Measurements from ENCODE around the gene MT1A.

Gene MT1A

DNA sequence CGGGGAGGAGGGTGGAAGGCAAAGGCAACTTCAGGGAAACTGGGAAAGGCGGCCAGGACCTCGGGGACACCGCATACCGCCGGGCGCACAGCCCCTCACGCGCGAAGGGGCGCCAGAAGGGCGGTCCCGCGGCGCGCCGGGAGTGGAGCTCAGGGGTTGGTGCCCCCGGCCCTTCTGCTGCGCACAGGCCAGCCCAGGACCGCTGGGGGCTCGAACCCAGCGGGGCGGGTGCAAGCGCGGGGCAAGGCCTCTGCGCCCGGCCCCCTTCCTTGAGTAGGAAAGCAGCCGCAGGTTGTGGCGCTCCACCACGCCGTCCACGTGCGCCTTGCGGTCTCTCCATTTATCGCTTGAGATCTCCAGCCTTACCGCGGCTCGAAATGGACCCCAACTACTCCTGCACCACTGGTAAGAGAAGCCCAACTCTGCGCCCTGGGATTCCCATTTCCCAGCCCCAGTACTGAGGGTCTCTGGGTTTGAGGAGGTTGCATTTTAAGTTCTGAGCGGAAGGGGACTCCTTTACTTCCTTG, 3.0 kb upstream of the MT1A start:
- no peaks in the 10 kb centered on the region for H4K20me1 ChIP-seq (ENCODE audit: control insufficient read depth, insufficient read depth, low read depth, low read length)
- no peaks in the 10 kb centered on the region for H3F3A ChIP-seq (ENCODE audit: control insufficient read depth, insufficient read depth)
- H3K9me3 ChIP-seq (ENCODE audit: control insufficient read depth, insufficient read depth, low read length) = no peaks in the 10 kb centered on the region
- no peak overlapping the region for H3K4me2 ChIP-seq (ENCODE audit: low read length)
- no peak overlapping the region for H3K27ac ChIP-seq (ENCODE audit: low read depth, low read length)
- H3K27me3 ChIP-seq (ENCODE audit: control insufficient read depth, low read length) = peaks cover 64% of the 10 kb centered on the region
- no peaks in the 10 kb centered on the region for H3K36me3 ChIP-seq (ENCODE audit: control insufficient read depth, low read length)
- H3K79me2 ChIP-seq (ENCODE audit: control insufficient read depth, low read length) = no peaks in the 10 kb centered on the region
- H3K4me3 ChIP-seq (ENCODE audit: low read length) = no peak overlapping the region
- TF ChIP-seq, protein P1, sequence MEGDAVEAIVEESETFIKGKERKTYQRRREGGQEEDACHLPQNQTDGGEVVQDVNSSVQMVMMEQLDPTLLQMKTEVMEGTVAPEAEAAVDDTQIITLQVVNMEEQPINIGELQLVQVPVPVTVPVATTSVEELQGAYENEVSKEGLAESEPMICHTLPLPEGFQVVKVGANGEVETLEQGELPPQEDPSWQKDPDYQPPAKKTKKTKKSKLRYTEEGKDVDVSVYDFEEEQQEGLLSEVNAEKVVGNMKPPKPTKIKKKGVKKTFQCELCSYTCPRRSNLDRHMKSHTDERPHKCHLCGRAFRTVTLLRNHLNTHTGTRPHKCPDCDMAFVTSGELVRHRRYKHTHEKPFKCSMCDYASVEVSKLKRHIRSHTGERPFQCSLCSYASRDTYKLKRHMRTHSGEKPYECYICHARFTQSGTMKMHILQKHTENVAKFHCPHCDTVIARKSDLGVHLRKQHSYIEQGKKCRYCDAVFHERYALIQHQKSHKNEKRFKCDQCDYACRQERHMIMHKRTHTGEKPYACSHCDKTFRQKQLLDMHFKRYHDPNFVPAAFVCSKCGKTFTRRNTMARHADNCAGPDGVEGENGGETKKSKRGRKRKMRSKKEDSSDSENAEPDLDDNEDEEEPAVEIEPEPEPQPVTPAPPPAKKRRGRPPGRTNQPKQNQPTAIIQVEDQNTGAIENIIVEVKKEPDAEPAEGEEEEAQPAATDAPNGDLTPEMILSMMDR (IDR thresholded peaks at IDR 0.05; ENCODE audit: low read depth, low read length, poor library complexity, severe bottlenecking) = no peak
- TF ChIP-seq EZH2phosphoT487 (IDR thresholded peaks at IDR 0.05; ENCODE audit: borderline replicate concordance, low read length) = no peak
- H3K9me2 ChIP-seq (replicated peaks; ENCODE audit: control insufficient read depth, low read length) = no peaks in the 10 kb centered on the region
- H3K4me1 ChIP-seq (ENCODE audit: control insufficient read depth, low read length) = no peaks in the 10 kb centered on the region

DNA sequence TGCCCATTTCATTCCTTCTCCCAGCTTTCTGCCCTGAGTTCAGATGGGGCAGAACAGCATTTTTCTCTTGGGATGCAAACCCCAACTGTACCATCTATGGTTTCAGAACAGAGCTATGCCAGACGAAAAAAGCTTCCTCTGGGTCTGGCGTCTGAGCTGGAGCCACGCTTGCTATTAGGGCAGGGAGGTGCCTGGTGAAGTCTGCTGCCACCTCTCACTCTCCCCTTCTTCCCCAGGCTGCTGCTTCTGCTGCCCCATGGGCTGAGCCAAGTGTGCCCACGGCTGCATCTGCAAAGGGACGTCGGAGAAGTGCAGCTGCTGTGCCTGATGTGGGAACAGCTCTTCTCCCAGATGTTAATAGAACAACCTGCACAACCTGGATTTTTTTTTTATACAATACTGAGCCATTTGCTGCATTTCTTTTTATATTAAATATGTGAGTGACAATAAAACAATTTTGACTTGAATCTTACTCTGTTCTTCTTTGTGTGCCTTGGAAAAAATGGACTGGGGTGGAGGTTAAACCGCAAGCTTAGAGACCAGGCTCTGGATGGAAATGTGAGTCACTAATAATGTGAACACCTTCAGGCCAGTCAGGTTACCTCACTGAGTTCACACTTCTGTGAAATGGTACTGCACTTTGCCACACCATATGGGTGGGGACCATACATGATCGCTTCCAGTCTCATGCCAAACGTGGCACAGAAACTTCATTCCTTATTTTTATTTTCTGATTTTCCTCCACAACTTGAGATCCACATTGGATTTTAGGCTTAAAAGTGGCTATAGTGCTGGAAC, 1.7 kb upstream of the MT1A start:
- Histone ChIP-seq H3K79me2 (ENCODE audit: control insufficient read depth, low read length) (no peaks in the 10 kb centered on the region), H3K4me3 (ENCODE audit: low read length) (no peak overlapping the region), H3K27me3 (ENCODE audit: control insufficient read depth, low read length) (peaks cover 69% of the 10 kb centered on the region), H3K4me1 (ENCODE audit: control insufficient read depth, low read length) (no peaks in the 10 kb centered on the region), H3K36me3 (ENCODE audit: control insufficient read depth, low read length) (no peaks in the 10 kb centered on the region), H3K27ac (ENCODE audit: low read depth, low read length) (no peak overlapping the region), H3K9me3 (ENCODE audit: control insufficient read depth, insufficient read depth, low read length) (no peaks in the 10 kb centered on the region), H4K20me1 (ENCODE audit: control insufficient read depth, insufficient read depth, low read depth, low read length) (no peaks in the 10 kb centered on the region), H3K9me2 (replicated peaks; ENCODE audit: control insufficient read depth, low read length) (no peaks in the 10 kb centered on the region), H3K4me2 (ENCODE audit: low read length) (no peak overlapping the region), H3F3A (ENCODE audit: control insufficient read depth, insufficient read depth) (no peaks in the 10 kb centered on the region)
- TF ChIP-seq, protein P1 (IDR thresholded peaks at IDR 0.05; ENCODE audit: low read depth, low read length, poor library complexity, severe bottlenecking) = no peak
- no peak for TF ChIP-seq EZH2phosphoT487 (IDR thresholded peaks at IDR 0.05; ENCODE audit: borderline replicate concordance, low read length)

DNA sequence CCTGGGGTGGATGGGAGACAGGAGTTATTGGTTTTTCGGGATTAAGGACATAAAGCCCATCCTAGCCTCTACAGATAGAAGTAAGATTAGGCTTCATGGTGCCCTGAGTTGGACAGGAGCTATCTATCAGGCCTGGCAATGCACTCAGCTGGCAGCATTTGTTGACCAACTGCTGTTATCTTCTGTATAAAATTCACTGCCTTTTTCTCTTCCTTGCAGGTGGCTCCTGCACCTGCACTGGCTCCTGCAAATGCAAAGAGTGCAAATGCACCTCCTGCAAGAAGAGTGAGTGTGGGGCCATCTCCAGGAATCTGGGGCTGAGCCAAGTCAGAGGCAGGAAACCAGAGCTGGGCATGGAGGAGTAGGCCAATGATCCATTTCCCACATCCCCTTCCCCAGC, 579 bp downstream of the MT1A start:
- Histone ChIP-seq H3F3A (ENCODE audit: control insufficient read depth, insufficient read depth) (no peaks in the 10 kb centered on the region), H3K4me1 (ENCODE audit: control insufficient read depth, low read length) (no peaks in the 10 kb centered on the region), H3K9me2 (replicated peaks; ENCODE audit: control insufficient read depth, low read length) (no peaks in the 10 kb centered on the region), H3K9me3 (ENCODE audit: control insufficient read depth, insufficient read depth, low read length) (no peaks in the 10 kb centered on the region), H3K36me3 (ENCODE audit: control insufficient read depth, low read length) (no peaks in the 10 kb centered on the region), H3K27me3 (ENCODE audit: control insufficient read depth, low read length) (peaks cover 70% of the 10 kb centered on the region), H3K4me3 (ENCODE audit: low read length) (no peak overlapping the region), H3K27ac (ENCODE audit: low read depth, low read length) (no peak overlapping the region), H3K79me2 (ENCODE audit: control insufficient read depth, low read length) (no peaks in the 10 kb centered on the region), H3K4me2 (ENCODE audit: low read length) (no peak overlapping the region), H4K20me1 (ENCODE audit: control insufficient read depth, insufficient read depth, low read depth, low read length) (no peaks in the 10 kb centered on the region)
- TF ChIP-seq, protein P1 (IDR thresholded peaks at IDR 0.05; ENCODE audit: low read depth, low read length, poor library complexity, severe bottlenecking) = no peak
- no peak for TF ChIP-seq EZH2phosphoT487 (IDR thresholded peaks at IDR 0.05; ENCODE audit: borderline replicate concordance, low read length)
